Activated naive CD4-positive, alpha-beta T cell treated with anti-CD3 and anti-CD28 coated beads, Interleukin-2, amount 50 U/mL, for 72 hours (primary cell): ENCODE data around the gene CCDC82. TPM values are rescaled to one million over a fixed set of nuclear protein-coding genes. Genes with fewer than 3 reads are reported as not detected.
"Not testable (repeated sequence)": the region's sequence is repeated elsewhere in the genome, so short reads cannot be mapped to it uniquely, and the experiment has no call there.

Source experiments
- ATAC-seq, 2 donors: fragments of 150-1000 bp; cut with Tn5 transposase; 2 replicates each; pipeline ENCODE4 v1.10.0; 2021; ENCODE audit warnings: mild to moderate bottlenecking in 2 of 2, moderate library complexity in 2 of 2
- DNase-seq, 2 donors: peaks; one replicate each; pipeline ENCODE4 v3.0.0; 2021 to 2022; ENCODE audit warnings: low spot score in 2 of 2
- H3K27ac Mint-ChIP-seq, 2 donors: one replicate each; pipeline ENCODE4 v1.8.0; 2022; ENCODE audit warnings: mild to moderate bottlenecking in 2 of 2, mixed read lengths in 2 of 2
- H3K36me3 Mint-ChIP-seq, 2 donors: one replicate each; pipeline ENCODE4 v1.8.0; 2022; ENCODE audit warnings: mixed read lengths in 2 of 2
- H3K9me3 Mint-ChIP-seq, 2 donors: one replicate each; pipeline ENCODE4 v1.8.0; 2022; ENCODE audit warnings: mixed read lengths in 2 of 2
- total RNA-seq, 2 donors: library from RNA; stranded (reverse); gene quantifications; one replicate each; pipeline ENCODE4 v1.2.3, GENCODE V29; 2022

CCDC82 gene
- total RNA-seq = 10 to 100 TPM; 33.3 to 58.6 TPM

DNA sequence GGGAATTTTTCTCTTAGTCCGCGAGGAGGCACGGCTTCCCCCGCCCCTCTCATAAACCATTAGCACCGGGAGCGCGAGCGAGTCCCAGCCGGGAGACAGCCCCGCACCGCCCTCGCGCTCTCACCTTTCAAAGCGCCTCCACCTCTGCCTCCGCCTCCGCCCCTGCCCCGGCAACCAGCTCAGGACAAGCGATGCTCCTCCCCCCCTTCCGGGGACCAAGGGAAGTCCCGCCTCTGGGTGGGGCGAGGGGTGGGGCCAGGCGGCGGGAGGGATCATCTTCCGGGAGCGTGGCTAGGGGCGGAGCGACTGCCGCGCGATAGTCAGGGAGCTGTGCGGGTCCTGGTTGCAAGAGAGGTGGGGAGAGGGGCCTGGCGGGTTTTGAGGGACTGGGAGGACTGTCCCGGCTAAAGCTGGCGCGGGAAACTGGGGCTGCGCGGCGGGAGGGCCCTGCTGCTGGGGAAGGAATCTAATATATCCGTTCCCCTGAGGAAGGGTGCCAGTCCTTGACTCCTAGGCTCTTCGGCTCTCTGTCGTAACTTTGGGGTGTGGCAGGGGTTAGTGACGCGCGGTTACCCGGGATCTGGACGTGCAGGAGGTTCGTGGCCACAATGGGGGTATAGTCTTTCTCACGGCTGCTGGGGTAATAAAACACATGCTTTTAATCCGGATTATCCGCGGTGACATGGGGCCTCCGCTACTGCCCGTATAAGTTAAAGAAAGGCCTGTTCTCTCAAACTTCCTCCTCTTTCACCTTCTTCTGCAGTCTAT is at the start of gene CCDC82, which contains the start of gene JRKL:
Gene CCDC82 (minus strand): TSS at position 193 of the 768 bp plus-strand sequence. CDS start 5,165 bp downstream, outside the sequence.
Gene JRKL (plus strand): TSS at position 294 of the 768 bp plus-strand sequence. CDS start 637 bp downstream, outside the sequence.
- peak; percentile 96 to 99 for DNase-seq
- peak; percentile 96 to 97 for ATAC-seq
- Mint-ChIP-seq H3K27ac (peak within 1 kb of the TSS; percentile 89 to 92), H3K9me3 (peaks cover 4 to 7% of the 10 kb centered on the region in 2 donors), H3K36me3 (peaks cover 22 to 31% of the 10 kb centered on the region in 2 donors)

DNA sequence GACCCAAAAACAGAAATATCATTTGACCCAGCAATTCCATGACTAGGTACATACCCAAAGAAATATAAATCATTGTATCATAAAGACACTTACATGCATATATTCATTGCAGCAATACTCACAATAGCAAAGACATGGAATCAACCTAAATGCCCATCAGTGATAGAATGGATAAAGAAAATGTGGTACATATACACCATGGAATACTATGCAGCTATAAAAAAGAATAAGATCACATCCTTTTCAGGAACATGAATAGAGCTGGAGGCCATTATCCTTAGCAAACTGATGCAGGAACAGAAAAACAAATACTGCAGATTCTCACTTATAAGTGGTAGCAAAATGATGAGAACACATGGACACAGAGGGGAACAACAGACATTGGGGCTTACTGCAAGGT is 42.9 kb upstream of the CCDC82 start:
- DNase-seq, H3K9me3 Mint-ChIP-seq, H3K27ac Mint-ChIP-seq, ATAC-seq, H3K36me3 Mint-ChIP-seq: not testable (repeated sequence)

DNA sequence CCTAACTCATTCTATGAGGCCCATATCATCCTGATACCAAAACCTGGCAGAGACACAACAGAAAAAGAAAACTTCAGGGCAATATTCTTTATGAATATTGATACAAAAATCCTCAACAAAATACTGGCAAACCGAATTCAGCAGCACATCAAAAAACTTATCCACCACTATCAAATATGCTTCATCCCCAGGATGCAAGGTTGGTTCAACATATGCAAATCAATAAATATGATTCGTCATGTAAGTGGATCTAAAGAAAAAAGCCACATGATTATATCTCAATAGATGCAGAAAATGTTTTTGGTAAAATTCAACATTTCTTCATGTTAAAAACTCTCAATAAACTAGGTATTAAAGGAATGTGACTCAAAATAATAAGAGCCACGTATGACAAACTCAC is 41.0 kb upstream of the CCDC82 start:
- Mint-ChIP-seq H3K27ac (no peak overlapping the region), H3K36me3 (no peaks in the 10 kb centered on the region), H3K9me3 (no peaks in the 10 kb centered on the region)
- DNase-seq (no peak), ATAC-seq (no peak)

DNA sequence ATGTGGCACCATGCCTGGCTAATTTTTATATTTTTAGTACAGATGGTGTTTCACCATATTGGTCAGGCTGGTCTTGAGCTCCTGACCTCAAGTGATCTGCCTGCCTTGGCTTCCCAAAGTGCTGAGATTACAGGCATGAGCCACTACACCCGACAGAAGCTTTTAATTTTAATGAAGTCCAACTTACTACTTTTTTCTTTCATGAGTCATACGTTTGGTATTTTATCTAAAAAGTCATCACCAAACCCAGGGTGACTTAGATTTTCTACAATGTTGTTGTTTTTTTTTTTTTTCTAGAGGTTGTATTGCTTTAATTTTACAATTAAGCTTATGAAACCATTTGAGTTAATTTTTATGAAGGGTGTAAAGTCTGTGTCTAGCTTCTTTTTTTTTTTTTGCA is 35.0 kb upstream of the CCDC82 start:
- DNase-seq (no peak), ATAC-seq (peak; percentile 32 to 55)
- Mint-ChIP-seq H3K27ac (no peak overlapping the region), H3K9me3 (no peaks in the 10 kb centered on the region), H3K36me3 (no peaks in the 10 kb centered on the region)

DNA sequence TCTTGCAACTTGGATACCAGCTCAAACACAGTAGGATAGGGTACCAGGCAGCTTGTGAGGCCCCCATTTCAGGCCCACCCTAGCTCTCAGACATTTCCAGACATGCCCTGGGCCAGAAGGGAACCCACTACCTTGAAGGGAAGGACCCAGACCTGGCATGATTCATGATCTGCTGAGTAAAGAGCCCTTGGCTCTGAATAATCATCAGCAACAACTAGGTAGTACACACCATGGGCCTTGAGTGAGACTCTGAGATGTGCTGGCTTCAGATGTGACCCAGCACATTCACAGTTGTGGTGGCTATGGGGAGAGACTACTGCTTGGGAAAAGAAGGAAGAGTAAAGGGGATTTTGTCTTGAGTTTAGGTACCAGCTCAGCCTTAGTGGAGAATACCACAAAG is 23.7 kb upstream of the CCDC82 start:
- H3K9me3 Mint-ChIP-seq = no peaks in the 10 kb centered on the region

GRCh38 chr11:96412761-96413381 is 23.2 kb upstream of the CCDC82 start:
- DNase-seq = no peak
- Mint-ChIP-seq H3K9me3 (no peaks in the 10 kb centered on the region), H3K27ac (no peak overlapping the region), H3K36me3 (no peaks in the 10 kb centered on the region)
- ATAC-seq = peak in 1 of 2 donors; percentile 22

More for the DNA sequence above, 23.7 kb upstream of the CCDC82 start:
- no peaks in the 10 kb centered on the region for H3K36me3 Mint-ChIP-seq
- no peak overlapping the region for H3K27ac Mint-ChIP-seq
- peak in 1 of 2 donors; percentile 36 for ATAC-seq
- no peak for DNase-seq

GRCh38 chr11:96411412-96411811 is 21.7 kb upstream of the CCDC82 start:
- H3K36me3 Mint-ChIP-seq, H3K9me3 Mint-ChIP-seq, ATAC-seq, DNase-seq, H3K27ac Mint-ChIP-seq: not testable (repeated sequence)

- no peaks in the 10 kb centered on the region for H3K36me3 Mint-ChIP-seq
- ATAC-seq (no peak), DNase-seq (no peak)
- H3K9me3 Mint-ChIP-seq = no peaks in the 10 kb centered on the region
- H3K27ac Mint-ChIP-seq = no peak overlapping the region
Measured at GRCh38 chr11:96400697-96401096, 11.0 kb upstream of the CCDC82 start.

DNA sequence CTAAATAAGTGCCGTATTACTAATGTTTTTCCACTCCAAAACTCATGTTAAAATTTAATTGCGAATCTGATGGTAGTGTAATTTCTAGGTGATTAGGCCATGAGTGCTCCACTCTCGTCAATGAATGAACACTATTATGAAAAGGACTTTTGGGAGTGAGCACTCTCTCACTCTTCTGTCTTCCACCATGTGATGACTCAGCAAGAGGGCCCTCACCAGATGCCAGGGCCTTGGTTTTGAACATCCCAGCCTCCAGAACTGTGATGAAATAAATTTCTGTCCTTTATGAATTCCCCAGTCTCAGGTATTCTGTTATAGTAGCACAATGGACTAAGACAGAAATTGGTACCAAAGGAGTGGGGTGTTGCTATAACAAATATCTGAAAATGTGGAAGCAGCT is 8.2 kb upstream of the CCDC82 start:
- ATAC-seq (no peak), DNase-seq (no peak)
- Mint-ChIP-seq H3K36me3 (no peaks in the 10 kb centered on the region), H3K27ac (no peak overlapping the region), H3K9me3 (no peaks in the 10 kb centered on the region)

- no peak for DNase-seq
- peaks cover 3 to 6% of the 10 kb centered on the region in 2 donors for H3K36me3 Mint-ChIP-seq
- no peak overlapping the region for H3K27ac Mint-ChIP-seq
- ATAC-seq = no peak
- H3K9me3 Mint-ChIP-seq = no peaks in the 10 kb centered on the region
Measured at GRCh38 chr11:96396637-96397036, 6.9 kb upstream of the CCDC82 start.

- peaks cover 4 to 7% of the 10 kb centered on the region in 2 donors for H3K9me3 Mint-ChIP-seq
- peaks cover 20 to 22% of the 10 kb centered on the region in 2 donors for H3K36me3 Mint-ChIP-seq
- no peak overlapping the region for H3K27ac Mint-ChIP-seq
- ATAC-seq = no peak
- DNase-seq = no peak
Measured at GRCh38 chr11:96394773-96395172, 5.1 kb upstream of the CCDC82 start.

DNA sequence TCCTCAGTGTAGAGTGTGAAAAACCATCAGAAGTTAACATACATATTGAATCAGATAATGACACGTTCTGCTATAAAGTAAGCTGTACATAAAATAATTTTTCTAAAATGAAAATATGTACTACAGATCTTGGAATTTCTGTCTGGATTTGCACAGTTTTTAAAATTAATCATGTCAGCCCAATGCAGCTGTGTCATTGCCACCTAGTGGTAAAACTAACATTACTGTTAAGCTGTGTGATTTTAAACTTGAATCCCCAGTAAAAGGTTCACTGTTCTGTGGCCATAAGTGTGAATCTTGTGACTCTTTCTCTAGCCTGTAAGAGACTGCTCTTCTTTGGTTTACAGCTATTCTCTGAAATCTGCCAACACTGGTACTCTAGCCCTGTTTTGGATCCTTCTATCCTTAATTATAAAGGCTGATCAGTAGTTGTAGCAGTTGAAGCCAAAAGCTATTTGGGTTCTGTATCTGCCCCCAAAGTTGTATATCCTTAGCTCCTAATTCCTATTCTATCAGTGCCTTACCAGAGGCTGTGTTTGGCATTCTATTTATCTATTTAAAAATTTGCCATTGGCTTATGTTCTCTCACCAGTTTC is 4.1 kb upstream of the CCDC82 start:
- peaks cover 22 to 26% of the 10 kb centered on the region in 2 donors for H3K36me3 Mint-ChIP-seq
- peaks cover 4 to 7% of the 10 kb centered on the region in 2 donors for H3K9me3 Mint-ChIP-seq
- no peak overlapping the region for H3K27ac Mint-ChIP-seq
- no peak for ATAC-seq
- no peak for DNase-seq

DNA sequence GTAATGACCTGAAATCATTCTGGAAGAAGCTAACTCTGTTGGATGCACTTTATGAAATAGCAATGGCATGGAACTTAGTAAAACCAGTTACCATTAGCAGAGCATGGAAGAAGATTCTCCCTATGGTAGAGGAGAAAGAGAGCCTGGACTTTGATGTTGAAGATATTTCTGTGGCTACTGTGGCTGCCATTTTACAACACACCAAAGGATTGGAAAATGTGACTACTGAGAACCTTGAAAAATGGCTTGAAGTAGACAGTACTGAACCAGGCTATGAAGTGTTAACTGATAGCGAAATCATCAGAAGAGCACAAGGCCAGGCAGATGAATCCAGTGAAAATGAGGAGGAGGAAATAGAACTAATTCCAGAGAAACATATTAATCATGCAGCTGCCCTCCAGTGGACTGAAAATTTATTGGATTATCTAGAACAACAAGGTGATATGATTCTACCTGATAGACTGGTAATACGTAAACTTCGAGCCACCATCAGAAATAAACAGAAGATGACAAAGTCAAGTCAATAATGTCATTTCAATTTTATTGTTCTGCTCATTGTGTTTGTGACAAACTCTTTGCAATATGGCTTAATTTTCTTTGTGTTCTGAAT is 2.1 kb upstream of the CCDC82 start:
- ATAC-seq = no peak
- no peak for DNase-seq
- Mint-ChIP-seq H3K9me3 (peaks cover 4 to 7% of the 10 kb centered on the region in 2 donors), H3K36me3 (peaks cover 22 to 31% of the 10 kb centered on the region in 2 donors), H3K27ac (peak overlapping the region in 1 of 2 donors; percentile 51)

- Mint-ChIP-seq H3K36me3 (peaks cover 22 to 31% of the 10 kb centered on the region in 2 donors), H3K9me3 (peaks cover 4 to 7% of the 10 kb centered on the region in 2 donors), H3K27ac (peak overlapping the region; percentile 89 to 92)
- no peak for DNase-seq
- no peak for ATAC-seq
Measured at GRCh38 chr11:96390488-96390792, 728 bp upstream of the CCDC82 start.

GRCh38 chr11:96388891-96389719 is 607 bp downstream of the CCDC82 start:
- H3K36me3 Mint-ChIP-seq = peaks cover 26 to 36% of the 10 kb centered on the region in 2 donors
- ATAC-seq = peak; percentile 50 to 66
- H3K27ac Mint-ChIP-seq = peak overlapping the region; percentile 89 to 92
- peaks cover 4 to 7% of the 10 kb centered on the region in 2 donors for H3K9me3 Mint-ChIP-seq
- no peak for DNase-seq

- H3K9me3 Mint-ChIP-seq = no peaks in the 10 kb centered on the region
- H3K27ac Mint-ChIP-seq = no peak overlapping the region
- DNase-seq = no peak
- ATAC-seq = no peak
- H3K36me3 Mint-ChIP-seq = peaks cover 15 to 21% of the 10 kb centered on the region in 2 donors
Measured at GRCh38 chr11:96385187-96385586, 4.5 kb downstream of the CCDC82 start.
